GM21619 (cell line): ENCODE measurements around the gene EVC.

Experiments used
- ATAC-seq: cut with Tn5 transposase; IDR thresholded peaks from one replicate; pipeline ENCODE4 v1.9.1; 2021; ENCODE audit not compliant: unreplicated experiment

The EVC gene

GRCh38 chr4:5730436-5730835 lies 19.4 kb downstream of the EVC start:
- ATAC-seq = no peak

DNA sequence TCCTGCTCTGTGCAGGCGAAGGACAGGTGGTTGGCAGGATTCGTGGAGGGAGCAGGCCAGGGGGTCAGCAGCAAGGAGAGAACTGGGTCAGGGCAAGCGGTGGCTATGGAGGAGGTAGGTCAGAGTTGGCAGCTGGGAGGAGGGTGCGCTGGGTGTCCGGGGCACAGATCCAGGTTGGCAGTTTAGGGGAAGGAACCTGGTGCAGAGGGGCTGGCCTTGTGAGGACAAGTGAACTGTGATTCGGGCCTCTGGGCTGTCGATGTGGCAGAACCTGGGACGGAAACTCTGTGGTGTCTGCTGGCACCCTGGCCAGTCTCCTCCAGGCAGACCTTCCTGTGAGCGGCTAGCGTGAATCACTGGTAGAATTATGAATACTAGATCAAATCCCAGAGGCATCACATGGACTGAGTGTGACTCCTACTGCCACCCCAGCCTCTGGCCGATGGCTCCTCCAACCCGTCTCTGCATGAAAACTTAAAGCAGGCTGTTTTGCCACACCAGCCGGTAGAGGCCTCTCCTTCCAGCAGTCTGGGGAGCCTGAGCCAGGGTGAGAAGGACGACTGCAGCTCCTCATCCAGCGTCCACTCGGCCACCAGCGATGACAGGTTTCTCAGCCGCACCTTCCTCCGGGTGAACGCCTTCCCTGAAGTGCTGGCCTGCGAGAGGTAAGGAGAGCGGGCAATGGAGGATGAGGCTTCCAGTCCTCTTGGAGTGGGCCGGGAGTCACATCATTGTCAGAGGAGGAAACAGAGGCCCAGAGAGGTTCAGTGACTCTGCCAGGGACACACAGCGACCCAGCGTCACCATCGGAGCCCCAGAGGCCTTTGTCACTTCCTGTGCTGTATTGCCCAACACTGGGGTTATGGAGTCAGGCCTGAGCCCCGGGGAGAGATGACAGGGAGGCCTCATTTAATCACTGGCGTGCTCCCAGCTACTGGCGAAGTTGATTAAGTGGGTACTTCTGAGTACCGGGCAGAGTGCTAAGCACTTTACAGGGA lies 20.3 kb downstream of the EVC start:
- no peak for ATAC-seq

GRCh38 chr4:5732158-5732557 lies 21.2 kb downstream of the EVC start:
- ATAC-seq = no peak

DNA sequence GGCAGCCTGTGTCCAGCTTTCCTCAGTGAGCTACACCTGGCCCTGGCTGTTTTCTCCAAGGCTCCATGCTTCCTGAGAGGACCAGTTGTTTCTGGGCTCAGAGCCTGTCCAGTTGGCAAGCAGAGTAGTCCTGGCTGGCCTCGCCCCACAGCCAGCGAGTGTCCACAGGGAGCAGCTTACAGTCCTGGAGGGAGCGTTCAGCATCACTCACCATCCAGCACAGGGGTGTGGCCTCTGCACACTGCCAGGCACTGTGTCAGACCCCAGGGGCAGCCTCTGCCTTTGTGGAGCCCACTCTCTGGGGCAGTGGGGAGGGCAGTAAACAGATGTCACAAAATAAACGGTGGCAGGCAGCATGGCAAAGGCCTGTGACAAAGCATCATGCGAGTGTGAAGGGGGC lies 23.9 kb downstream of the EVC start:
- ATAC-seq = no peak

- no peak for ATAC-seq
These were observed 24.5 kb downstream of the EVC start for GRCh38 chr4:5735463-5735862.

GRCh38 chr4:5738061-5738460 lies 27.1 kb downstream of the EVC start:
- no peak for ATAC-seq

DNA sequence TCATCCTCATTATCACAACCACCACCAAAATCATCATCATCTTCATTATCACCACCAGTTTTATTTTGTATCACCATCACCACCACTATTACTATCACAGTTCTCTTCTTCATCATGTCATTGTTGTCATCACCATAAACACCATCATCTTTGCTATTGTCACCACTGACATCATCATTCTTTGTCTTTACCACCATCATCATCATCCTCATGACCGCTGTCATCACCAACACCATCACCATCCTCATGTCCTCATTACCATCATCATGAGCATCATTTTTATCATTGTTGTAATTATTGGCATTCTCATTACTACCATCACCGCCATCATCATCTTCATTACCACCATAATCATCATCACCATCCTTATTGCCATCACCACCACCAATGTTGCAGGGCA lies 31.4 kb downstream of the EVC start:
- no peak for ATAC-seq

- no peak for ATAC-seq
These were observed 32.0 kb downstream of the EVC start for GRCh38 chr4:5742968-5743367.

- ATAC-seq = no peak
These were observed 35.2 kb downstream of the EVC start for GRCh38 chr4:5746250-5746649.

GRCh38 chr4:5746829-5747737 lies 36.1 kb downstream of the EVC start:
- no peak for ATAC-seq

GRCh38 chr4:5747738-5748375 lies 36.9 kb downstream of the EVC start:
- no peak for ATAC-seq

DNA sequence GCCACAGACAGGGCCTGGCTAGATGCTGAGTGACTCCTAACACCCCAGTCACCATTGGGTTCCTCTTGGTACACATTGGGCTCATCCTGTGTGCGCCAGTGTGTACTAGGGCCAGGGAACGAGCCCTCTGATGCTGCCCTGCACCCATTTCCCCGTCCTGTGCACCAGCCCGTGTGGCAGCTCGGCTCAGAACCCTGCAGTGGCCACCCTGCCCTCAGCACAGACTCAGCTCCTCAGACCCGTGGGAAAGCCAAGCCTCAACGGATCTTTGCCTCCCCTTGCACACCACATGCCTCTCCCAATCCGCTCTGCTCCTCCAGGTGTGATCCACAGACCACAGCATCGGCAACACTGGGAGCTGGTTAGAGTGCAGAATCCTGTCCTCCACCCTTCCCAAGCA lies 38.6 kb downstream of the EVC start:
- no peak for ATAC-seq

DNA sequence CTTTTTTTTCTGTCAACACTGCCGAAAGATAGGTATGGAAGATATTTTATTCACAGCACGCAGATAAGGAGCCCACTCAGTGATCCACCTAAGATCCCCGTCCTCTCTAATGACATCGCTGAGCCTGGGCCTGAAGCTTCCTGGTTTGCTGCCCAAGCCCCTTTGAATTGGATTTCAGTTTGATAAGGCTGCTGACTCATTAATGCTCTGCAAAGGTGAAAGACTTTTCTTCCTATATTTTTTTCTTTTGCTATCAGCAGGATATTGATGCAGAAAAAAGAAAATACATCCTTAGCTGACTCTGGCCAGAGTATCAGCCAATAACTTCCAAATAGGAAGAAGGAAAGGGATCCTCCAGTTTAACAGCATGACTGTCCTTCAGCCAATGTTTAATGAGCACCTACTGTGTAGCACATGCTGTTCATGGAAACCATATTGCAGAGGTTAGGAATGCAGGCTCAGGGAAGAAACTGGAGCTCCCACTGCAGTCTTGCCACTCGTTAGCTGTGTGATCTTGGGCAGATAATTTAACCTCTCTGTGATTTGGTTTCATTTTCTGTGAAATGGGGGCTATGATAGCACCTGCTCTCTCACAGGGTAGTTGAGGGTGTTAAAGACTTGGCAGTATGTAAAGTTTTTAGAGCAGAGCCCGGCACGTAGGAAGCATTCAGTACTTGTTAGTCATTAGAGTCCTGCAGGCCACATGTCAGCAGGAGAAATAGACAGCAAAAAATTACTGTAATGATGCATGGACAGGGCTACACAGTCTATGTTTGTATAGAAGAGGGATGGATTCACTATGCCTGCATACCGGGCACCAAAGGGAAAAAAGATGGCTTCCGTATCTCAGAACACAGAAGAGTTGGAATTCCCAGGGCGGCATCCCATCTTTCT lies 39.3 kb downstream of the EVC start:
- no peak for ATAC-seq

DNA sequence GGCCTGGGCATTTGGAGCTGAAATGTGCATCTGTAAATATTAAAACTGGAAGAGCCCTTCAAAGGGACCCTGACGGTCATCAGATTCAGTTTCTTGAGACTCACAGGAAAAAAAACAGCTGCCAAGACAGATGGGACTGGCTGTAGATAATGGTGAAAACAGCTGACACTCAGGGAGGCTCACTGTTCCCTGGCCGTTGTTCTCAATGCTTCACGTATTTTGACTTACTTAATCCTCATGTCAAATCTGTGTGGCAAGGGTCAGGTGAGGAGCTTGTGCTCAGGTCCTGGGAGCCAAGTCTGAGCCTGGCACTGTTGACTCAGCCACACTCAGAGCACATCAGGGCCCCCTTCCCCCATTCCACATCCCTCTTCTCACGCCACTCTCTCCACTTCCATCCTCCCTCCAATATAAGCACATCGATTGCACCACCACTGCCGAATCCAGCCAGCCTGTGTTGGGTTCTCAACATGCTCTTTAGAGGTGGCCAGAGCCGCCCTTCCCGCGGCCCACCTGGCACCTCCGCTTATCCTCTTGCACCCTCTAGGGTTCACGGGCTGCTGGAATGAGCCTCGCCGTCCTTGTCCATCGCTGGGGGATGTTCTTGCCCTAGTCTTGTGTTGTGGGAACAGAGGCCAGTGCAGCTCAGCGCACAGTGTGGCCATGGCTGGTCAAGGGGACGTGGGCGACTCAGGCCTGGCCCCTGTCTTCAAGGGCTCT lies 40.1 kb downstream of the EVC start:
- no peak for ATAC-seq

DNA sequence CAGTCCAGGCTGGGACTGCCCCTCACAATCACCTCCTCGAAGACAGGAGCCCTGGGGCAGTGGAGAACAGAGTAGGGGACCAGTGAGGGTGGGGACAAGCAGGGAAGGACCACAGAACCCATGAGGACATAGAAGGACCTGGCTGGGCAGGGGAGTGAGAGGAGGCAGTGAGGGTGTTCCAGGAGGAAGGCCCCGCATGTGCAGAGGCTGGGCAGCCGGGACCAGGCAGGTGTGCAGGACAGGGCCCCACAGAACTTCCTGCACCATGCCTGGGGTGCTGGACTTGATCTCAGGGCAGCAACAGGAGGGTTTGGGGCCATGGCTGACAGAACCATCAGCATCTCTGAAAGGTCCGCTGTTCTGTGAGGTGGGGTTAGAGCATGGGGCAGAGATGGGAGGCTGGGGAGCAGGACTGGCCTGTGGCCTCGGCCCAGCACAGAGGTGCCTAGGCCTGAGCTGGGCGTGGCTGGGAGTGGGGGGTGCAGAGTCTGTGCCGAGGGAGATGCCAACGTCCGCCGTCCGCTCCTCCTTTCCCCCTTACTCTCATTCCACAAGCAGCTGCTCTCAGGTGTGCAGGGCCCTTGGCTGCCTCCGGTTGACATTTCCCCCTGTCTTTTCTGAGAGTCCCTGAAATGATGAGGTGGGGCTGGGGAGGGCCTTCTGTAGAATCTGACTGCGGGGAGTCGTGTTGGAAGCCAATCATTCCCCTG lies 40.8 kb downstream of the EVC start:
- no peak for ATAC-seq

GRCh38 chr4:5752376-5753184 lies 41.6 kb downstream of the EVC start:
- ATAC-seq = no peak

DNA sequence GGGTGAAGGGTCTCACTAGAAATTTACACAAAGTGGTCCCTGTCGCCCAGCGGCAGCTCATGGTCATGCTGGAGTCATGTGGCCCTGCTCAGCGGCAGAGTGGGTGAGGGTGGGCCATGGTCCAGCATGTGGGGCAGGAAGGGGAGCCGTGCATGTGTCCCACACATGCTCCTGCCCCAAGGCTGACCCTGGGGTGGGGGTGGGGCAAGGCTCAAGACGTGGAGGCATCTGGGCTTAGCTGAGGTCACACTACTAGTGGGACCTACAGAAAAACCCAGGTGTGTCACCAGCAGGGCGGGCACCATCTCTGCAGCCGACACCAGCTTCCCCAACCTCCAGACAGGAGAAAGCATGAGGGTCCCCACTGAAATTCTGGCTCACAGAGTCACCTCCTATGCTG lies 42.4 kb downstream of the EVC start:
- no peak for ATAC-seq
